Brain microvascular endothelial cell (primary cell): Measurements from ENCODE around the gene SMU1.

Experiments used
- DNase-seq: peaks from one replicate; pipeline ENCODE4 v3.0.0-alpha.2; 2020
- H3K27ac ChIP-seq: fragments of 250-450 bp; sonication (Bioruptor Pico); 2 replicates; pipeline ENCODE4 v1.5.1; 2020; ENCODE audit warnings: mild to moderate bottlenecking, moderate library complexity
- H3K27me3 ChIP-seq: fragments of 250-450 bp; sonication (Bioruptor Pico); replicated peaks from 2 replicates; pipeline ENCODE4 v1.5.1; 2020; ENCODE audit warnings: mild to moderate bottlenecking
- H3K36me3 ChIP-seq: fragments of 250-450 bp; sonication (Bioruptor Pico); replicated peaks from 2 replicates; pipeline ENCODE4 v1.5.1; 2020; ENCODE audit warnings: mild to moderate bottlenecking
- H3K4me3 ChIP-seq: 2 replicates; pipeline ENCODE4 v1.5.1; 2011; ENCODE audit warnings: low read depth, mild to moderate bottlenecking, control low read depth, low read length, moderate library complexity
- CTCF ChIP-seq: IDR thresholded peaks from 2 replicates; pipeline ENCODE4 v1.5.1; 2011; ENCODE audit warnings: low read depth, mild to moderate bottlenecking, moderate library complexity, low read length, control low read depth, inconsistent platforms; ENCODE audit errors: missing control alignments
- in situ Hi-C: cut with HindIII; loops from 2 replicates; pipeline ENCODE4 v1.10.0; 2017; ENCODE audit warnings: low sequenced_read_pairs, low pct_ligation_motif_present

SMU1 gene

GRCh38 chr9:33022755-33023154, 53.7 kb downstream of the SMU1 start:
- peaks cover 7% of the 10 kb centered on the region for H3K36me3 ChIP-seq
- H3K27me3 ChIP-seq, result no peaks in the 10 kb centered on the region
- no peak overlapping the region for H3K27ac ChIP-seq
- H3K4me3 ChIP-seq, result no peak overlapping the region
- in situ Hi-C loops, result no loop called here
- no peak for TF ChIP-seq CTCF
- DNase-seq, result no peak

GRCh38 chr9:33022303-33022702, 54.2 kb downstream of the SMU1 start:
- TF ChIP-seq CTCF, result no peak
- H3K4me3 ChIP-seq, result no peak overlapping the region
- in situ Hi-C loops, result no loop called here

GRCh38 chr9:33019797-33020196, 56.7 kb downstream of the SMU1 start:
- no peak overlapping the region for H3K27ac ChIP-seq
- DNase-seq, result no peak
- no peak for TF ChIP-seq CTCF
- H3K4me3 ChIP-seq, result no peak overlapping the region
- H3K27me3 ChIP-seq, result no peaks in the 10 kb centered on the region
- H3K36me3 ChIP-seq, result no peaks in the 10 kb centered on the region
- in situ Hi-C loops, result no loop called here

More at GRCh38 chr9:33022303-33022702, 54.2 kb downstream of the SMU1 start:
- H3K27ac ChIP-seq, result no peak overlapping the region
- H3K36me3 ChIP-seq, result peaks cover 3% of the 10 kb centered on the region
- DNase-seq, result no peak
- H3K27me3 ChIP-seq, result no peaks in the 10 kb centered on the region

GRCh38 chr9:33017283-33018041, 59.0 kb downstream of the SMU1 start:
- no peak for DNase-seq
- Histone ChIP-seq H3K27me3 (no peaks in the 10 kb centered on the region), H3K27ac (no peak overlapping the region), H3K36me3 (no peaks in the 10 kb centered on the region), H3K4me3 (no peak overlapping the region)
- in situ Hi-C loops, result no loop called here
- no peak for TF ChIP-seq CTCF

- in situ Hi-C loops, result no loop called here
Measured at GRCh38 chr9:33014665-33015014, 61.8 kb downstream of the SMU1 start.

More at GRCh38 chr9:33014665-33015014, 61.8 kb downstream of the SMU1 start:
- Histone ChIP-seq H3K27me3 (no peaks in the 10 kb centered on the region), H3K36me3 (no peaks in the 10 kb centered on the region), H3K4me3 (no peak overlapping the region), H3K27ac (no peak overlapping the region)
- no peak for TF ChIP-seq CTCF
- no peak for DNase-seq
